GM04504 (cell line): ENCODE results near the gene STEAP3.

Source experiments
- DNase-seq: peaks from one replicate; pipeline ENCODE4 v3.0.0-alpha.2; 2012; ENCODE audit warnings: low read depth

The STEAP3 gene

DNA sequence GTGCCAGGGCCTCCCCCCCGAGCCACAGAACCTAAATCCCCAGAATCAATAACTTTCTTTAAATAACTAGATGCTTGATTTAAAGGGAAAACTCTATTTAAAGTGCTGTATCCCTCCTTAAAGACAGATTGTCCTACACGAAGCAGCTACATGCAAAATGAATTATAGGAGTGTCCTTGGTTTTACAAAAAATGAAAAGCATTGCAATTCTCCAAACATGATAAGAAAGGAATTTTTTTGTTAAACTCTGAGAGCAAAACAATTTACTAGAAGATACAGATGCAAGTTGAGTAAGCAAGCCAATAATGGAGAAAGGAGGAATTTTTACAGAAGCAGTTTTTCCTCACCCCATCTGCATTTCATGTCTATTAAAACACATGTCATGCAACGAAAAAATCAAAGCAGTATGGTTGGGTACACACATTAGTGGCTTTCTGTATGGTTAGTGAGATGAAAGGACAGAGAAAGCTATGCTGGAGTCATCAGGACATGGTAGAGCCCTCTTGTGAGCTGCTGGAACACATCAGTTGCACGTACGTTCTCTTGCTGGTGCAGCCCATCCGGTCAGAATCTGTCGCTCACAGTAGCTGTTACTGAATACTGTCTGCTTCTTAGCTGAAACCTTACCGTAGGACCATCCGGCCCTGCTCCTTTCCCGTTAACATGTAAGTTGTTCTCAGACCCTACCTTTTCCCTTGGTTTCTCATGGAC lies 25.9 kb upstream of the STEAP3 start:
- no peak for DNase-seq

DNA sequence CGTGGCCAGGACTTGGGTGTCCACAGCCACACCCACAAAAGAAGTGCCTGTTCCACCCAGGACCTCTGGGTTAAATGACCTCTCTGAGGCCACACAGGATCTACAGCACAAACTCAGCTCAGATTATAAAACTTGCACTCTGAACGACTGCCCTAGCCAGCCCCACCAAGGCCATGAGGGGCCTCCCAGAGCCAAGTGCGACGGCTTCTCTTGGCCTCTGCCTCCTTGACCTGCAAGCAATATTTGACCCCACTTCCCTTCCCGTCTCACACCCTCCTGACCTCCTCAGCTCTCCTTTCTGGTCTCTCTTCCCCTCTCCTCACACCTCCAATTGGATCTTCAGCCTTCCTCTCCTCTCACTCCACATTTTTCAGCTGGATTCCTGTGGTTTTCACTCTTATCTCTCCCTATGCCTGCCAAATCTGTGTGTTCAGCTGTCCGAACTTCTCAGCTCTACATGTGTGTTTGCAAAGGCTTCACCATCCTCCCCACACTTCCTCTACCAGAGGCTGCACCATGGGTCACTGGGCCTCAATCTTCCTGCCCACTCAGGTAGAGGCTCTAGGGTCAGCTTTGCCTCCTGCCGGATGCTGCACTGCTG lies 25.3 kb upstream of the STEAP3 start:
- no peak for DNase-seq

- DNase-seq: no peak
Observed at GRCh38 chr2:119201815-119202214, 21.8 kb upstream of the STEAP3 start.

GRCh38 chr2:119202610-119203310 lies 20.9 kb upstream of the STEAP3 start:
- no peak for DNase-seq

DNA sequence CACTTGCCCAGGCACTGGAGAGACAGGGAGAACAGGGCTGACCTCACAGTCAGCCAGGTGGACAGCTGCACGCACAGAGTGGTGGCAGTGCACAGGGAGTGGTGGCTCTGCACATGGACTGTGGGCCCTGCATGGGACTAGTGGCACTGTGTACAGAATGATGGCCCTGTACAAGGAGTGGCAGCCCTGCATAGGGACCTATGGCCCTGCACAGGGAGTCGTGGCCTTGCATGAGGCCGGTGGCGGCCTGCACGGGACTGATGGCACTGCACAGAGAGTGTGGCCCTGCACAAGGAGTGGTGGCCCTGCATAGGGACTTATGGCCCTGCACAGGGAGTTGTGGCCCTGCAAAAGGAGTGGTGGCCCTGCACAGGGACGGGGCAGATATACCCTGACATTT lies 19.1 kb upstream of the STEAP3 start:
- DNase-seq: no peak

DNA sequence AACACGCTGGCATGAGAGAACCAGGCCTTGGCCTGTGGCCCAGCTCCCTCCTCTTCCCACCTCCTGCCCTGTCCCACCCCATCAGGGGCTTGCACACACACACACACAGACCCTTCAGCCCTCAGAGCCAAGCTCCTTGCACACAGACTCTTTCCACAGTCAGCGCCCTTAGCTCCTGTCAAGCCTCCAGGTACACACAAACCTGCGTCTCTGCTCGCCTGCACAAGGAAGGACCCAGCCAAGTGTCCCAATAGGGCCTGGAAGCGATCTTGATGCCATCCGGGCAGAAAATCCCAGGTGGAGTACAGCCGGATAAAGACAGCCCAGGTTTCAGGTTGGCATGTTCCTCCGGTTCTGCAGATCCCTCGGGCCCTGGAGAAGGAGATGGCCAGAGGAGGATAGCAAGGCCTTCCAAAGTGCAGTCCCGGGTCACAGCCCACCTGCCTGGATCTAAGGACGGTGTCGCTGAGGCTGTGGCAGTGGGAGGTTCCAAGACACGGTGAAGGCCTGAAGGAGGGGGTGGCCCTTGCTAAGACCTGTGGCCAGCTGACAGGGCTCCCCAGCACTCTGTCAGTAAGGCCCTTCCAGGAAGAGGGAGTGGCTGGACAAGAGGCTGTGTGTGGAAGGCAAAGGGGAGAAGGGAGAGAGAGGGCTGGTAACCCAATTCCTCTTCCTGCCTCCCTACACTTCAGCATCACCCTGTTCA lies 18.5 kb upstream of the STEAP3 start:
- DNase-seq: no peak

GRCh38 chr2:119206201-119206600 lies 17.4 kb upstream of the STEAP3 start:
- DNase-seq: no peak

DNA sequence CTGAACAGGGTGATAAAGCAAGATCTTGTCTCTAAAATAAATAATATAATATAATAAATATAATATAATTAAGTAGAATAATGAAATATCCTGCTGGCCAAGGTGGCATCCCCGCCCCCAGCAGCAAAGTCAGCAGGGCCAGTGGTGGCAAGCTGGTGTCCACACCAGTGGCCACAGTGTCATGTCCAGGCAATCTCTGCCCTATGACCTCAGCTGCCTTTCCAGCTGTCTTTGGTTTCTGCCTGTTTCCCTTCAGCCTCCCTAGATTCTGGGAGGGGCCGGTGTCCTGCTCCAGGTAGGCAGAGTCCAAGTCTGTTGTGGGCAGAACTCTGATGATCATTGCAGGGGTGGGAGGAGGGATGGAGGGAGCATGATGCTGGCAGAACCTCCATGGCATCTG lies 16.2 kb upstream of the STEAP3 start:
- no peak for DNase-seq

- DNase-seq: no peak
Observed at GRCh38 chr2:119208791-119209203, 14.8 kb upstream of the STEAP3 start.

GRCh38 chr2:119212139-119212800 lies 11.4 kb upstream of the STEAP3 start:
- DNase-seq: no peak

- no peak for DNase-seq
Observed at GRCh38 chr2:119214453-119215037, 9.1 kb upstream of the STEAP3 start.

DNA sequence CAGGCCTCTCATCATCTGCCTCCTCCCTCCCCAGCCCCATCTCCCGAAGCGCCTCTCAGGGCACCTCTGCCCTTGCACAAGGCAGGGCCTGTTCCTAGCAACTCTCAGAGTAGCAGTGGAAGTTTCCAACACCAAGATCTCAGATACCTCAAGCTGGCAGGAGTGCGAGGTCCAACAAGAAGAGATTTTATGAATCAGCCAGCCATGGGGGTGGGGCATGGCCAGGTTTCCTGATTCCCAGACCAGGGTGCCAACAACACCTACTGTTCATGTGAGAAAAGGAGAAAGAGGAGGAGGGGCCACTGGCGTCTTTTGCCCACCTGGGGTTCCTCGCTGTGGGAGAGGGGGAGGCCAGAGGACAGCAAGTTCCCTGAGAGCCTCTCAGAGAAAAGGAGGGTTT lies 6.6 kb upstream of the STEAP3 start:
- DNase-seq: no peak

DNA sequence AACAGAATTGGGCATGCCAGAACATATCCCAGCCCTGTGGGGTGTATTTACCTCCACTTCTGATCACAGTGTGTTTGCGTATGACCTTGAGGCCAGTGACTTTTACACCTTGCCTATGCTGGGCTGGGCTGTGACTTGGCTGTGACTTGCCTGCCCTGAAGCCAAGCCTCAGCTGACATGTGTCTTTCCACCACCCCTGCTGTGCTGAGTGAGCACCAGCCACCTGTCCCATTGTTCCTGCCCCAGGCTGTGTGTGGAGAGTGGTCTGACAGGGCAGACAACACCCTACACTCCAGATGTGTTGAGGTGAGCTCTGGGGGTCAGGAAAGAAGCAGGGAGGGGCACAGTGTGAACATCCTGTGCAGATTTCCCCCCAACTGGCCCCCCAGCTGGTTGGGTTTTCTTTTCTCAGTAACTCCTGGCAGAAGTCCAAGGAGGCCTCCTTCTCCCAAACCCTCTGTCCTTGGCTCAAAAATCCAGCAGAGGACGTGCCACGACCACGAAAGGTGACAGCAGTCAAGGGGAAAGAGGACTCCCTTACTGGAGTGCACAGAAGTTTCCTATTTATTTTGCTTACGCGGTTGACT lies 5.1 kb upstream of the STEAP3 start:
- peak; percentile 40 for DNase-seq

DNA sequence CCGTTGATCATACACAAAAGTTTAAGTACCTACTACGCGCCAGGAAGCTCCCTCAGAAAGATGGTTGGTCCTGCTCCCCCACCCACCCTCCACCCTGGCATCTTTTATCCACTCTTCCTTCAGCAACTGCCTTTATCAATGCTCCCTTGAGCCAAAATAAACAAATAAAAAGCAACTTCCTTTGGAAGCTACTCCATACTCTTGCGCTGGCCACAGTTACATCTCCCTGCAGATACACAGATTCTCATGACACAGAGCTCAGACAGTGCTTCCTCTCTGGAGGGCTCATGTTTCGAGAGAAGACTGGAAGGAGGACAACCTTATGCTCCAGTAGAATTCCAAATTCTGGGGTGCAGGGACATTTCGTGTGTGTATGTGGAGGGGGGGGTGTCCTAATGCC lies 3.8 kb upstream of the STEAP3 start:
- DNase-seq: no peak

DNA sequence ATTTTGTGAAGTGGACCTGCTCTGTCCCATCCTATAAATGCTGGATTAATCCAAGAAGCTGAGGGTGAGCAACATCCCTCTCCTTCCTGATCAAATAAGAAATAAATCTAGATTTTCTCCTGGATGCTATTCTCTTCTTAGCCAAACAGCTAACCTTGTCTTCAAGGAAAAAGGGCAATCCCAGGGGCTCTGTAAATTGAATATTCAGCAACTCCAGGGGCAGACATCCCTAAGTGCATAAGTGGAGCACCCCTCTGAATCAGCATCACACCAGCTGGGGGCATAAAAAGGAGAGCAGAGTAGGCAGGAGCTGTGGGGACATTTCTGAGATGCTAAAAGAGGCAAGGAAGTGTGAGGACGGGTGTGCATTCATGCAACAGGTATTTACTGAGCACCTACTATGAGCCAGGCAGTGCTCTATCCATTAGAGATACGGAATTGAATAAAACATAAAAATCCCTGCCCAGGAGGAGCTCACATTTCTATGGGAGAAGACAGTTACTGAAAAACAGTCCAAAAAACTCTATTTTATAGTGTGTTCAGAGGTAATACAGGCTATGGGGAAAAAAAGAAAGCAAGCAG lies 2.8 kb upstream of the STEAP3 start:
- no peak for DNase-seq

GRCh38 chr2:119221609-119222008 lies 2.0 kb upstream of the STEAP3 start:
- DNase-seq: no peak

GRCh38 chr2:119222213-119222612 lies 1.4 kb upstream of the STEAP3 start:
- DNase-seq: no peak

DNA sequence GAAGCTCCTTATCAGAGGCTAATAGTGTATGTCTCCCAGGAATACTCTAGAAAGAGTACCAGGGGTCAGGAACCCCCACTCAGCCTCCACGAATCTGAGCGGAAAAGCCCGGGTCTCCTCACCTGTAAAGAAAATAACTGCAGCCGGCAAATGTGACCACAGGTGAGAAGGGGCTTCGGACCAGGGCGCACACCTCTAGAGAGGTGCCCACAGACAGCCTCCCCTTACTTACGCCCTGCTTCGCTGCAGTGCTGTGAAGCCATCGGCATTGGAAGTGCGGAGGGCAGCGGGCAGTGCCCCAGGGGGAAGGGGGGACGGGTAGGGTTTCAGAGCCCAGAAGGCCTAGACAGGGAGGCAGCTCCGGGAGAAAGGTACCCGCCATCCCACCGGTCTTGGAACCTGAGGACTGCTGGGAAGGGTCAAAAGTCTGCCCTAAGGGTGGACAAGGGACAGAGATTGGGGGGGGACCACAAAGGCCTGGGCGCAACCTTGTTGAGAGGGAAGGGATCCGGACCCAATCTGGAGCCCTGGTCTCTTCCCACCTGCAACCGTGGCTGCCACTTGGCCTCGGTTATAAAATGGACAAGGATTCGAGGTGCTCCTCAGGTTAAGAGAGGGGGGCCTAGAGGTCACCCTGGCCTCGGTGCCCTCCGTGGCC lies 642 bp upstream of the STEAP3 start:
- DNase-seq: no peak

- DNase-seq: no peak
Observed at GRCh38 chr2:119224391-119225104, 914 bp downstream of the STEAP3 start.
